GM23338 (cell line): ENCODE measurements around the gene TFDP1. TPM values are rescaled to one million over a fixed set of nuclear protein-coding genes. Genes with fewer than 3 reads are reported as not detected.

Experiments used
- ATAC-seq: fragments of 200-7000 bp; cut with Tn5 transposase; 3 replicates; pipeline ENCODE4 v1.9.1; 2020
- DNase-seq: peaks from one replicate; pipeline ENCODE4 v3.0.0-alpha.2; 2015; ENCODE audit warnings: low spot score
- H2AFZ ChIP-seq: fragments of 200-600 bp; sonication (generic); 2 replicates; pipeline ENCODE4 v1.8.0; 2016; ENCODE audit warnings: antibody characterized with exemption, mild to moderate bottlenecking, moderate library complexity
- H3F3A ChIP-seq: fragments of 200-600 bp; sonication (generic); replicated peaks from 2 replicates; pipeline ENCODE4 v1.8.0; 2017; ENCODE audit warnings: antibody characterized with exemption, mixed run types, low read depth
- H3K27ac ChIP-seq: fragments of 200-600 bp; sonication (generic); 2 replicates; pipeline ENCODE4 v1.6.1; 2016; ENCODE audit warnings: low read depth
- H3K27me3 ChIP-seq: fragments of 200-600 bp; sonication (generic); 2 replicates; pipeline ENCODE4 v1.8.0; 2016; ENCODE audit warnings: mild to moderate bottlenecking, mixed run types, moderate library complexity; ENCODE audit not compliant: insufficient read depth
- H3K36me3 ChIP-seq: fragments of 200-600 bp; sonication (generic); 2 replicates; pipeline ENCODE4 v1.8.0; 2016; ENCODE audit warnings: mild to moderate bottlenecking; ENCODE audit not compliant: insufficient read depth
- H3K4me1 ChIP-seq: fragments of 200-600 bp; sonication (generic); 2 replicates; pipeline ENCODE4 v1.8.0; 2016; ENCODE audit warnings: mild to moderate bottlenecking, moderate library complexity; ENCODE audit not compliant: insufficient read depth
- H3K4me2 ChIP-seq: fragments of 200-600 bp; sonication (generic); 2 replicates; pipeline ENCODE4 v1.7.1; 2017; ENCODE audit warnings: mixed run types
- H3K4me3 ChIP-seq: fragments of 200-600 bp; sonication (generic); 2 replicates; pipeline ENCODE4 v1.6.1; 2016; ENCODE audit warnings: mixed run types
- H3K79me2 ChIP-seq: fragments of 200-600 bp; sonication (generic); replicated peaks from 2 replicates; pipeline ENCODE4 v1.8.0; 2017; ENCODE audit warnings: mild to moderate bottlenecking; ENCODE audit not compliant: insufficient read depth
- H3K9me2 ChIP-seq: fragments of 200-600 bp; sonication (generic); 2 replicates; pipeline ENCODE4 v1.8.0; 2017; ENCODE audit not compliant: insufficient read depth
- H4K20me1 ChIP-seq: fragments of 200-600 bp; sonication (generic); replicated peaks from 2 replicates; pipeline ENCODE4 v1.8.0; 2017; ENCODE audit warnings: mild to moderate bottlenecking; ENCODE audit not compliant: insufficient read depth
- H3K27ac Mint-ChIP-seq: 2 replicates; pipeline ENCODE4 v1.8.0; 2020; ENCODE audit warnings: inconsistent platforms, mild to moderate bottlenecking, moderate library complexity, mixed read lengths
- H3K27me3 Mint-ChIP-seq: 3 replicates; pipeline ENCODE4 v1.8.0; 2022; ENCODE audit warnings: low read depth, mild to moderate bottlenecking, moderate library complexity, mixed read lengths, inconsistent platforms; ENCODE audit not compliant: insufficient read depth, poor library complexity
- H3K36me3 Mint-ChIP-seq: 3 replicates; pipeline ENCODE4 v1.8.0; 2021; ENCODE audit warnings: low read depth, mild to moderate bottlenecking, inconsistent platforms, moderate library complexity, mixed read lengths
- H3K4me1 Mint-ChIP-seq: 3 replicates; pipeline ENCODE4 v1.8.0; 2020; ENCODE audit warnings: mild to moderate bottlenecking, inconsistent platforms, mixed read lengths
- H3K4me3 Mint-ChIP-seq: 3 replicates; pipeline ENCODE4 v1.8.0; 2021; ENCODE audit warnings: moderate library complexity, mild to moderate bottlenecking, inconsistent platforms, mixed read lengths
- H3K9me3 Mint-ChIP-seq: 3 replicates; pipeline ENCODE4 v1.8.0; 2020; ENCODE audit warnings: moderate library complexity, mild to moderate bottlenecking, inconsistent platforms, mixed read lengths
- ETS1 ChIP-seq: IDR thresholded peaks from 2 replicates; pipeline ENCODE4 v1.6.1; 2016; ENCODE audit warnings: antibody characterized with exemption
- JUNB ChIP-seq: IDR thresholded peaks from one replicate; pipeline ENCODE4 v1.6.1; 2016; ENCODE audit warnings: antibody characterized with exemption; ENCODE audit not compliant: unreplicated experiment
- ZNF114 ChIP-seq: fragments of 250-450 bp; sonication (Bioruptor Pico); IDR thresholded peaks from 2 replicates; pipeline ENCODE4 v1.5.0; 2020; ENCODE audit warnings: mild to moderate bottlenecking, moderate library complexity
- ZNF462 ChIP-seq: fragments of 250-450 bp; sonication (Bioruptor Pico); IDR thresholded peaks from 2 replicates; pipeline ENCODE4 v1.5.0; 2020; ENCODE audit warnings: mild to moderate bottlenecking, moderate library complexity
- polyA plus RNA-seq: library from polyadenylated mRNA; unstranded; fragments of >200 nt; fragmentation: Nextera tagmentation; extraction: Ambion mirVana; gene quantifications from 2 replicates; pipeline ENCODE4 v1.2.1, GENCODE V29; 2016
- total RNA-seq: library from RNA; depleted of rRNA; stranded (reverse); fragments of >200 nt; shearing (Covaris generic); gene quantifications from 2 replicates; pipeline ENCODE4 v1.2.3, GENCODE V29; 2014

Gene TFDP1
- total and polyA plus RNA-seq, 2 experiments from 2014 or later: 42.9 to 80.0 TPM

- TF ChIP-seq ZNF462 (CRISPR knock-in tag): no peak
- no peak for TF ChIP-seq ZNF114 (CRISPR knock-in tag)
- no peak for TF ChIP-seq JUNB
Observed at GRCh38 chr13:113542751-113543424, 41.7 kb upstream of the TFDP1 start (continued).

- no peak overlapping the region for H3K4me3 Mint-ChIP-seq
- H3K27ac Mint-ChIP-seq: 0 out of 2 replicates have a peak overlapping the region, but pooled peaks have one; percentile 19
- peaks cover 21% of the 10 kb centered on the region for H3K27me3 Mint-ChIP-seq
- Histone ChIP-seq H3K27ac (no peak overlapping the region), H3K4me2 (no peak overlapping the region), H3K4me1 (no peaks in the 10 kb centered on the region), H3K36me3 (no peaks in the 10 kb centered on the region), H3K4me3 (no peak overlapping the region), H3K79me2 (peaks cover 15% of the 10 kb centered on the region), H3K9me2 (no peaks in the 10 kb centered on the region), H3K27me3 (no peaks in the 10 kb centered on the region), H4K20me1 (peaks cover 3% of the 10 kb centered on the region; the same call in 1 of the 2 replicates), H3F3A (0 out of 2 replicates have a peak, but pooled peaks cover 9% of the 10 kb centered on the region), H2AFZ (no peak overlapping the region)
- H3K36me3 Mint-ChIP-seq: peaks cover 14% of the 10 kb centered on the region
- H3K4me1 Mint-ChIP-seq: peaks cover 15% of the 10 kb centered on the region
- no peak for DNase-seq
- no peaks in the 10 kb centered on the region for H3K9me3 Mint-ChIP-seq
- no peak for ATAC-seq
- TF ChIP-seq ZNF462 (CRISPR knock-in tag): no peak
- no peak for TF ChIP-seq ETS1
Observed at GRCh38 chr13:113544071-113544891, 40.3 kb upstream of the TFDP1 start.
